Skin epidermis (tissue), 12 donors: ENCODE results near the gene POU2F3.
"Not testable (repeated sequence)": the region's sequence is repeated elsewhere in the genome, so short reads cannot be mapped to it uniquely, and the experiment has no call there.

ENCODE experiments used
- H3K27ac ChIP-seq, 21 experiments: fragments of 200-600 bp; sonication (generic) in 11 of 21; one replicate each; pipeline ENCODE4 v1.5.0; 2020; ENCODE audit warnings: mild to moderate bottlenecking in 3 of 21, inconsistent platforms in 2 of 21, moderate library complexity in 2 of 21
- H3K4me3 ChIP-seq, 7 experiments: fragments of 200-600 bp; sonication (generic) in 2 of 7; one replicate each; pipeline ENCODE4 v1.5.0; 2020; ENCODE audit warnings: inconsistent platforms in 2 of 7, mild to moderate bottlenecking in 2 of 7, moderate library complexity in 1 of 7

The POU2F3 gene

DNA sequence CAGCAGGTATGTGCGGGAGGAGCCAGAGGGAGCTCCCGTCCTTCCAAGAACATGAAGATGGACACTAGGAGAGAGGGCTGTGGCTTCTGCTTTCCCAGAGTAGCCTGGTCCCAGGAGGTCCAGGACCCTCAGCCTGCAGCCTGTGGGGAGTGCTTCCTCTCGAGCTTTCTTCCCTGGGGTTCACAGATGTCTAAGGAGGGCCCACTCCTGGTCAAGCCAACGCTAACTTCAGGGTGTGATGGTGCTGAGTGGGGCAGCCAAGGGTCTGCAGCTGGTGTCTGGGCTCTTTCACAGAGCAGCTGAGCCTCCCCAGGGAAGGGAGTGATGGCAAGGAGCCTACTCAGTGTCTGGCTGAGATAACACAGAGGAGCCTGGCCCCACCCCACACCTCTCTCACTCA is 3.3 kb downstream of the POU2F3 start:
- no peak overlapping the region for H3K27ac ChIP-seq
- H3K4me3 ChIP-seq = no peak overlapping the region

DNA sequence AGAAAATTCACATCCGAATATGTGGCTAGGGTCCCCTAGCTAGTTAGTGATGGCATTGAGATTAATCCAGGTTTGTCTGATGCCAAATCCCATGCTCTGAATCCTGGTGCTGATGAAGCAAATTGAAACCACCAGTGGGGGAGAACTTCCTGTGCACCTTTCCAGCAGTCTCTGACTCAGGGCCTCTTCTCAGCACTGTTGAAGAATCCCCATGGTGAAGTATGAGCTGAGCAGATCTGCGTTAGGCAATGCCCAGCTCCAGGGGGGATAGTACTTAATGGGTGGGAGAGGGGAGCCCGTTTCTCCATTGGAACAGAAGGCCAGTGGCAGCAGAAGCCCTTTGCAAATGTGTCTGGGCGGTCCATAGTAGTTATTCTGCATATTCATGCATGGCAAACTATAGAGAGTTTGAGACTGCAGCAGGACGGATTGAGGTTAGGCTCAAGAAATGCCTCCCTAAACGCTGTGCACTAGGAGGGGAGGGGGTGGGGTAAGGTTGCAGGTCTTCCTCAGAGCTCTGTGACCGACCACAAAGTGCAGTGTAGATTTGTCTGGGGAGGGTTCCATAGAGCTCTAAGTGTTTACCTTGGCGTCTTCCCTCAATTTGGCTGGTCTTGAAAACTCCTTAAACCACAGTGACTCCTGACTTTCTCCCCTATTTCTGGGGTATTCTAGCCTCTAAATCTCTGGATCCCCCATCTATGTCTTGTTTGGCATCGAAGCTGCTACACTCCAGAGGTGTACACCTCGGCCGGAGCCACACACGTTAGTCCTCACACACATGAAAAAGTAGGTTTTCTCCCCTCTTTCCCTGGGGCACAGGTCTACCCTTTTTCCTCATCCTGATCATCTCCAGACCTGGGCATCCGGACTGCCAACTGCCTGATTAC is 4.8 kb downstream of the POU2F3 start:
- H3K27ac ChIP-seq = no peak overlapping the region
- H3K4me3 ChIP-seq = no peak overlapping the region

DNA sequence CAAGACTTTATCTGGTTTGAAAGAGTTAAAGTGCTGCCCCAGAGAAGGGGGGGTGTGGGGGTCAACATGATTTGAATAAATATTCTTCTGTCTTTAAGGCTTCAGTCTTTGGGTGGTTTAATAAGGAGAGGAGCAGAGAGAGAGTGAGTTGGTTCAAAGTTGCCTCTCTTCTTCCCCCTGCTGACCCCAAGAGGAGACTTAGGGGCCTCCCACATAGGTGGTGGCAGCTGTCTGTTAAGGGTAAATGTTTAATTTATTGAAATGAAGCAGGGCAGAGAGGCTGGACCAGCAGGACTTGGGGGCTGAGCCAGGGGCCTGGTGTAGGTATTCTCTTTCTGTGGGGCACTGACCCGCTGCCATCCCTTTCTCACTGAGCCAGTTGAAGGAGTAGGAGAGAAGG is 5.5 kb downstream of the POU2F3 start:
- Histone ChIP-seq H3K4me3 (no peak overlapping the region), H3K27ac (no peak overlapping the region)

DNA sequence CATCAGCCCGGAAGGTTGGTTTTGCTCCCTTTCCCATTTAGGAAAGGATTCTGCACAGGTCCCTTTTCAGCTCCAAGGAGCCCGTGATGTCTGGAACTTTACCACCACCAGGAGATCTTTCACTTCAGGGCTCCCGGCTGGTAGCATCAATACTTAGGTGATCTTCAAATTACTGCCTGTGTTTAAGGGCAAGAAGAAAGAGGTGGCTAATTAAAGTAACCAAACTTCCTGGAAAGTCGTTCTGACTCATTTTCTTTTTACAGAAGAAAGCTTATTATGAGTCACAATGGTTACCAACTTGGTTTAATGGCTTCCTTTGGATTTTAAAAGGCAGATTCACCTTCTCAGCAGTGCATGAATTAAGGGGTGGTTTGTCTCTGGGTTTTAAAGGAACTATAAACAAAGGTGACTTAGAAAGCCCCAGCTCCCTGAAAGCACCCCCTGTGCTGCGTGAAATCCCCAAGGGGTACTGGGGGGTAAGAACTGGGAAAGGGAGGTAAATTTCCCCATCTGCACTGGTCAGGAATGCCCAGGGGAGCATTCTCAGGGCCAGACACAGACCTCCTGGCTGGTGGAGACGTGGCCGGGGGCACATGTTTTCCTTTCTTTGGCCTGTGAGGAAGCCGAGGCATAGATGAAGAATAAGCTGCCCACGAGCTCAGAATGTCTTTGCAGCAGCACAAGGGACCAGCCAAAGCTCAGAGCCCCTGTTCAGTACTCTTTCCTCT is 8.8 kb downstream of the POU2F3 start:
- Histone ChIP-seq H3K4me3 (no peak overlapping the region), H3K27ac (no peak overlapping the region)

DNA sequence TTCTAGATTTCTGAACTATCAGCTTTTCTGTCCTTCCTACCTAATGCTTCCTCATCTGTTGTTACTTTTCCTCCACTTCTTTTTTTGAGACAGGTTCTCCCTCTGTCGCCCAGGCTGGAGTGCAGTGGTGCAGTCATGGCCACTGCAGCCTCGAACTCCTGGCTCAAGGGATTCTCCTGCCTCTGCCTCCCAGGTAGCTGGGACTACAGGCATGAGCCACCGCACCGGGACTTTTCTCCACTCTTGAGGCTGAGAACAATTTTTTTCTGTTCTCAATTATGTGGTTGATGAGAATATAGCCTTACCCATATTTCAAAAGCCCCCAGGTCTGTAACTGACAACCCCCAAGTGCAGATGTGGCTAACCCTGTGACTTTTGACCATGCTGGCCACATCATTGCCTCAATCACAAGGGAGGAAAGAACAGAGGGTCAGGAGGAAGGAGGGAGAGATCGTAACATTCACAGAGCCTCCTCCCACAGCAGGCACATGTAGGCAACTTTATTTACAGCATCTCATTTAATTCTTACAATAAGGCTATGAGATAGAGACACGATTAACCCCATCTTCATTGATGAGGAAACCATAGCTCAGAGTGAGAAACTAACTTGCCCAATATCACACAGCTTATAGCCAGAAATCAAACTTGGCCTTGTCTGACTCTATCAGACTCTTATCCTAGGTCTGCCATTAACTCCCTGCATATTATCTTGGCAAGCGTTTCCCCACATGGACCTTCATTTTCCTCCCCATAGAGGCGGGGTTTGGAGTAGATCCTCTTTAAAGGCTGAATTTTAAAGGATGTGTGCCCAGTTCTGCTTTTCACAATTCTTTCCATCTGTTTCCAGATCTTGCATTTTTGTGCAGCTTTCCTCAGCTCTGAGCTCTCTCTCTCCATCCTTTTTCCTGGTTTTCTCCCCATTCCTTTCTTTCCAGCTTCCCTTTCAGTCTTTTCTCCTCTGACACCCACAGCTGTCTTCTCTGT is 9.6 kb downstream of the POU2F3 start:
- Histone ChIP-seq H3K4me3 (no peak overlapping the region), H3K27ac (no peak overlapping the region)

DNA sequence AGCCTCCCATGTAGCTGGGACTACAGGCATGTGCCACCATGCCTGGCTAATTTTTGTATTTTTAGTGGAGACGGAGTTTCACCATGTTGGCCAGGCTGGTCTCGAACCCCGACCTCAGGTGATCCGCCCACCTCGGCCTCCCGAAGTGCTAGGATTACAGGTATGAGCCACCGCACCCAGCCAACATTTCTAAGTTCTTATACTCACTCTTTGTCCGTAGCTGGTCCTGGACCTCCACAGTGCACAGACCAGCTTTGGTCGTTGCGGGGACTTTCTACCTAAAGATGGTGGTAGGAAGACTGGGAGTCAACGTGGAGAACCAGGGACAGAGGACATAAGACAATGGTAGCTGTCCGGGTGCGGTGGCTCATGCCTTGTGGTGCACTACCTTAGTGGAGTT is 13.4 kb downstream of the POU2F3 start:
- not testable (repeated sequence) for H3K27ac ChIP-seq, H3K4me3 ChIP-seq

DNA sequence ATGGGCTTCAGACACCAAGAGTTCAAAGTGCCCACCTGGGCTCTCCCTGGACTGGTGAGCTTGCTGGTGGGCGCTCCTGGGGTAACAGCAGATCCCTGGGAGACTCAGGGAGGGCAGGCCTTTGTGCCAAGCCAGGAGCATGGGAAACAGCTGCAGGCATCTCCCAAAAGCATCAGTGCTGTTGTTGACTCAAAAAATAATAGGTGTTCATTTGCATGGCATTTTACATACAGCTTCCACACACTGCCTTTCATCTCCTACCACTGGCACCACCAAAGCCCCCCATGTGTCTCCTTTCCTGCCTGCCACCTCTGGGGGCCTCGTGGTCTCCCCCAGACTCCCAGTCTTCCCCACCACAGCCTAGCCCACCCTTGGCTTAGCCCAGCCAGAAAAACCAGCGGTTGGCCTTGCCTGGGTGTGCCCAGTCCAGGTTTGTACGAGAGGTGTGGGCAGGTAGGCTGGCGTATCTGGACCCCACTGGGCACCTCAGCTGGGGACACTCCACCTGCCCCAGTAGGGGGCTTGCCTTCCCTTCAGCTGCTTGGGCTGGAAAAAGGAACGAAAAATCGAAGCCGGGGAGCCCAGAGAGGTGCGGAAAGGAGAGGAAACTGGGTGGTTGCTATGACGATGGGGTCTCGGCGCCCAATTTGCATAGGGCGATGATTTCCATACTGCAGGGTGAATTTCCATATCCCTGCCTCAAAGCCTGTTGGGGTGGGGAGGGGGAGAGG is 15.0 kb downstream of the POU2F3 start:
- no peak overlapping the region for H3K4me3 ChIP-seq
- H3K27ac ChIP-seq = peak overlapping the region in 1 of 21 experiments; percentile 48

DNA sequence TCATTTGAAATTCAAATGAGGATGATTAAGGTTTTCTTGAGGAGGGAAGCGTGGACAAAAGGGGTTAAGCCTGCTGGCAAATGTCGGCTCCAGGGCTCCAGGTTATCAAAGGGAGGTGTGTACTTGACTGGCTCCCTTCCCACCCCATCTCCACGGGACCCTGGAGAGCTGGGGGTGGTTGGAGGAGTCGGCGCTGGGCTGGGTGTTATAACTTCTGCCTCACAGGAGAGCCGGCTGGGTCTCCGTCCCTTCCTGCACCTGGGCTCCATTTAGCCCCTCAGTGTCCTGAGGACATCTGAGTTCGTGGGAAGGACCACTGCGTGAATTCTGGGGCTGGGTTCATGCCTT is 15.6 kb downstream of the POU2F3 start:
- H3K4me3 ChIP-seq = no peak overlapping the region
- H3K27ac ChIP-seq = no peak overlapping the region

DNA sequence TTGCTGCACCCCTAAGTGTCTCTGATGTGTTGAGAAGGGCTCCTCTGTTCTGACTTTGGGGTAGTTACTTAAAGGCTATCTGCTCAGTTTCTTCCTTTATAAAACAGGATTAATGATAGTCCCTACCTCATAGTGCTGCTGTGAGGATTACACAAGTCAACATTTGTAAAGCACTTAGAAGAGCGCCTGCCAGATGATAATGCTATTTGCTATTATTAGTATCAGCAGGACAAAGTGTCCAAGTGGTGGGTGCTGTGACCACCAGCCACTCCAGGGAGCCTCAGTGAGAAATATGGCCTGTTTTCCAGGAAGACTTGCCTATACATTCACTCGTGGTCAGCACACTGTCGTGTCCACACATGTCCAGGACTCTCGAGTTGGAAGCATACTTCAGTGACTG is 16.2 kb downstream of the POU2F3 start:
- no peak overlapping the region for H3K27ac ChIP-seq
- no peak overlapping the region for H3K4me3 ChIP-seq

DNA sequence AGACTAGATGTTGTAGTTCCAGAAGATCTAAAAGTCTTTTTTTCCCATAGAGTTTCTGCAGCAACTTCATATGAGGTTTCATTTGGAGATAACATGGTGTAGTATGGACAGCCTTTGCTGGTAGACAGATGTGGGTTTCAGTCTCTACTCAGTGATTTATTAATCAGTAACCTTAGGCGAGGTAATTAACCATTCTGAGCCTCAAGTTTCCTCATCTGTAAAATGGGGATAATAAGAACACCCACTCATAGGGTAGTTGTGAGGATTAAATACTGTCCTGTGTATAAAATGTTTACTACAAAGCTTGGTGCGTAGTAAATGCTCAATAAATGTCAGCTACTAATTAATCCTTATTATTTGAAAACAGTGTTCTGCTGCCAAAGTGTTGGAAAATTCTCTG is 16.8 kb downstream of the POU2F3 start:
- Histone ChIP-seq H3K4me3 (no peak overlapping the region), H3K27ac (no peak overlapping the region)

DNA sequence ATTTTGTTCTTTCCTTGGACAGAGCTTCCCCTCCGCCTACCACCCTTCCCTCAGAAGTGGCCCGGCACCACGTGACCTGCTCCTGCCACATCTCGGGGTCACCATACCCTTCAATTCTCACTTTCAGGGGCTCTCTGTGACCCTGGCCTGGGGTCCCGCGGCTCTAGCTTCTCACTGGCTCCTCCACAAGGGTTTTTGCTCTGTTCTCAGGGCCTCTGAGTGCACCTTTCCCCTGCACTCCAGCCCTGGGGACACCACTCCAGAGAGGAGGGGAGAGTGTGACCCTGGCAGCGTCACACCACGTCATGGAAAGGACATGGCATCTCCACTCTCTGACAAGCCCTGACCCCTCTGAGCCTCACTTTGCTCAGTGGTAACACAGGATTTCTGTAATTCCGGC is 17.4 kb downstream of the POU2F3 start:
- no peak overlapping the region for H3K27ac ChIP-seq
- no peak overlapping the region for H3K4me3 ChIP-seq

DNA sequence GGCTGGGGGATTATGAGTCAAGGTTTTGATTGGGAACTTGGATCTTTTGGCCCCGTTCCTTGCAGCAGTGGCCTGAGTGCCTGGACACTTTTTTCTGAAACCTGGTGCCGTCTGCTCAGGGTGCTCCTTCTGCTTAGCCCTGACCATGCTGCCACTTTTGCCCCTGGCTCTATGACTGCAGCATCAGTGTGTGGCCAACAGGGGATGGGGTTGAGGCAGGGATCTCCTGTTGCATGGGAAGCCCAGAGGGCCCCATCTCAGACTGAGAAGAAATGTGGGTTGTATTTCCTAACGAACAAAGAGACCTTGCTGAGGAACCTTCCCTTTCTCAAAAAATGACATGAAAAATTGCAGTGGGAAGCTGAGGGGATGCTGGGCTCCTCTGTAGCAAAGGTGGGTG is 18.7 kb downstream of the POU2F3 start:
- peak overlapping the region in 6 of 21 experiments; percentile 6 to 76 (median 49) for H3K27ac ChIP-seq

DNA sequence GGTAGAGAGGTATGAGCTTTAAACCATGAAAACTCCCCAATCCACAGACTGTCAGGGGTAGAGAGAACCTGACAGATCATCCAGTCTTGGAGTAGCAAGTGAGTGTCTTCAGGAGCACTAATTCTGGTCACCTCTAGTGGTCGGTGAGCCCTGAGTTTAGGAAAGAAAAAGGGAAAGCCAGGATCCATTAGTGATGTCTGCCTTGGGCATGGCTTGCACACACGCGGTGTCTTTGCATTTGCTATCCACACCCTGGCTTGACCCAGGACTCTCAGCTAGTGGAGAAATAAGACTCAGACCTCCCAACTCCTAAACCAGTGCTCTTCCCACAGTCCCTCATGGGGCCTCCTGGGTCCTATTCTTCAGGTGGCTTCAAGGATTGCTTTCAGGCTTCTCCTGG is 19.3 kb downstream of the POU2F3 start:
- H3K27ac ChIP-seq = peak overlapping the region in 12 of 21 experiments; percentile 6 to 76 (median 52)
- H3K4me3 ChIP-seq = no peak overlapping the region

More for the DNA sequence above, 18.7 kb downstream of the POU2F3 start:
- H3K4me3 ChIP-seq = no peak overlapping the region

DNA sequence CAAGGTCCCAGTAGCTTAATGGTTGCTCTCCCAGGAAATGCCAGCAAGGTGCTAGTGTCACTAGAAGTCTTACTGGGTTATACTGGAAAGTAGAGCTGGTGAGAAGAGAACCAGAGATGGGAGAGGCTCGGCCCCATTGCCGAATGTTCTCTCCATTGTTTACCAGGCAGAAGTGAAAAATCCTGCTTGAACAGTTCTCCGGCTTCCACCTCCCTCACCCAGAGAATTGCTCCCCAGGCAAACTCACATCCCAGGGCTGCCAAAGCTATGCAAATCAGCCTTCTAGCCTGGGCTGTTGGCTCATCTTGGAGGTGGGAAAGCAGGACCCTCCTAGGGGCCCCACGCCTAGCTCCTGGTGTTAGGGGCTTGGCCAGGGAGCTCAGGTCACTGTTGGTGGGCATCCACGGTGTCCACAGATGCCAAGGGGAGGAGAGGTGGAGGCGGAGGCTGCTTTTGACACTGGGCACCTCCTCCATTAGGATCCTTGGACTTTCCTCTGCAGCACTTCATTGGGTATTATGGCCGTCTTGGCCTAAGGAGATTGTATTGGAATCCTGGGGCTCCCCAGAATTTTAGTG is 20.1 kb downstream of the POU2F3 start:
- Histone ChIP-seq H3K27ac (peak overlapping the region in 13 of 21 experiments; percentile 6 to 76 (median 51)), H3K4me3 (no peak overlapping the region)

DNA sequence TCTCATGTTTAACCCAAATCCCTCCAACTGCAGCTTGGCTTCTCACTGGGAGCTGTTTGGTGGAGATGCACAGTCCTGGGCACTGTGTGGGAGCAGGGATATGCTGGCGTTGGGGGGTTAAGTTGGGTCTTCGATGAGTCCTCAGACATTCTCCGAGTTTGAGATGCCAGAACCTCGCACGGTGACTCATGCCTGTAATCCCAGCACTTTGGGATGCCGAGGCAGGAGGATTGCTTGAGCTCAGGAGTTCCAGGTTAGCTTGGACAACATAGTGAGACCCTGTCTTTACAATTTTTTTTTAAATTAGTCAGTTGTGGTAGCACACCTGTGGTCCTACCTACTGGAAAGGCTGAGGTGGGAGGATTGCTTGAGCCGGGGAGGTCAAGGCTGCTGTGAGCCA is 20.7 kb downstream of the POU2F3 start:
- Histone ChIP-seq H3K4me3 (no peak overlapping the region), H3K27ac (peak overlapping the region in 10 of 21 experiments; percentile 14 to 76 (median 52))

DNA sequence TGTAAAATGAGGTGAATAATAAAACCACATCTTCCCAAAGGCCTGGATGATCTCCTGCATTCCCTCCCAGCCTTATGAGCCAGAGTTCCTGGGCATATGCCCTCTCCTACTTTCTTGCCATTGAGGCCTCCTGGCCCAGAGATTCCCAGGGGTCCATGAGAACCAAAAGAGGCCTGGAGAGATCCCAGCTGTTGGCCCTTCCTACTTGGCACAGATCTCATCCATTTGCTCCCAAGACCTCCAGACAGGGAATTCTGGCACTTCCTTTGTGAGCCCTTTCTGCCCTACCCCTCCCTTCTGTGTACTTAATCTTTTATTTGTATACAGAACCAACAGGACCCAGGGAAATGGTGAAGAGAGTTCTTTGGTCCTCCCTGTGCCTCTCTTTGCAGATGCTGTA is 21.4 kb downstream of the POU2F3 start:
- H3K27ac ChIP-seq = peak overlapping the region in 2 of 21 experiments; percentile 3 to 22
- H3K4me3 ChIP-seq = no peak overlapping the region

DNA sequence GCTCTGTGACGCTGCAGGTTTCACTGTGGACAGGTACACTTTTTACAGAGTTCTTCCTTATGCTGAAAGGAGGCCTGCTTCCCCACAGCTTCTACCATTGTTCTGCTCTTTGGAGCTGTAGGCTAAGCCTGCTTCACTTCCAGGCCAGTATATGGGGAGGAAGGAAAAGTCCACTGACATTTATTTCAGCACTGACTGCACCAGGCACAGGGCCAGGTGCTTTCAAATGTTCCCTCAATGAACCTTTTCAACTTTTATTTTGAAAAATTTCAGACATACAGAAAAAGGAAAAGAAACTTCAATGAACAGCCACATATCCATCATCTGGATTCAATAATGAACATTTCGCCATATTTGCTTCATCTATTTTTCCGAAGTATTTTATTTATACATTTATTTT is 22.0 kb downstream of the POU2F3 start:
- H3K27ac ChIP-seq = no peak overlapping the region
- H3K4me3 ChIP-seq = no peak overlapping the region

DNA sequence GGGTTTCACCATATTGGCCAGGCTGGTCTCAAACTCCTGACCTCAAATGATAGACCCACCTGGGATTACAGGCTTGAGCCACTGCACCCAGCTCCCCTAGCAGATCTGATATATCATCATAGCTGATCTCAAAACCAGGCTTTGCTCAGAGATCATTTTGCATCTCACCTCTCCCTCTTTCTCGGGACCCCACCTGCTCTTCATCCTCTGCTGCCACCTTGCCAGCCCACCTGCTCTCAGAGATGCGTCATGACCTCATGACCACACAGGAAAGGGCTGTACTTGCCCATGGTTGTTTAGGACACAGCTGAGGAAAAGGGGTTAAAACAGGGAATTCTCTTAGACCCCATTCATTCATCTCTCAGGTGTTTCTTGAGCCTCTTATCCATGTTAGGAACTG is 27.4 kb downstream of the POU2F3 start:
- Histone ChIP-seq H3K27ac (no peak overlapping the region), H3K4me3 (no peak overlapping the region)

DNA sequence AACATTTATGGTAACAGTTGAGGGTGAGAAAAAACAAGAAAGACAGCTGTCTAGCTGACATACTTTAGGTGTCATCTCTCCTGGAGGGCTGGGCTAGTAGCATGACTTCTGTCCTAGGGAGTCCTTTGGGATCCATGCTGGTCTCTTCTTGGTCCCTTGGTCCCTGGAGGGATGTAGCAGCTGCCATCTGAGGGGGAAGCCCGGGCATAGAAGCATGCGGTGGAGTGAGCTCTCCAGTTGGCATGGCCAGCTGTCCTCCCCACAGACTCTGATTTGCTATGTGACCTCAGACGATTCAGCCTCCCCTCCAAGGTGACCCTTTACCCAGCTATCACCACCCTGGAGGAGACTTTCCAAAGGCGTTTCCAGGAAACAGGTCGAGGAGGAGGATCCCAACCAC is 28.7 kb downstream of the POU2F3 start:
- Histone ChIP-seq H3K27ac (peak overlapping the region in 1 of 21 experiments; percentile 48), H3K4me3 (no peak overlapping the region)
